ENCODE results near the gene PPP1R3C.

Gene PPP1R3C

GRCh38 chr10:91597197-91597881 is 35.5 kb downstream of the PPP1R3C start:
- no peak for DNase-seq

- DNase-seq: no peak
These were observed 36.1 kb downstream of the PPP1R3C start for GRCh38 chr10:91596825-91597196.

GRCh38 chr10:91593834-91594233 is 39.0 kb downstream of the PPP1R3C start:
- no peak for DNase-seq

- DNase-seq: no peak
These were observed 39.5 kb downstream of the PPP1R3C start for GRCh38 chr10:91593366-91593765.

GRCh38 chr10:91592266-91592975 is 40.5 kb downstream of the PPP1R3C start:
- no peak for DNase-seq

GRCh38 chr10:91591797-91592174 is 41.1 kb downstream of the PPP1R3C start:
- DNase-seq: no peak

- no peak for DNase-seq
These were observed 41.7 kb downstream of the PPP1R3C start for GRCh38 chr10:91590904-91591796.

- no peak for DNase-seq
These were observed 42.5 kb downstream of the PPP1R3C start for GRCh38 chr10:91590142-91590903.

- DNase-seq: no peak
These were observed 43.2 kb downstream of the PPP1R3C start for GRCh38 chr10:91589658-91590035.

- no peak for DNase-seq
These were observed 43.7 kb downstream of the PPP1R3C start for GRCh38 chr10:91589015-91589657.

GRCh38 chr10:91587710-91588638 is 44.9 kb downstream of the PPP1R3C start:
- DNase-seq: no peak

- no peak for DNase-seq
These were observed 50.7 kb downstream of the PPP1R3C start for GRCh38 chr10:91582153-91582554.

- DNase-seq: no peak
These were observed 53.4 kb downstream of the PPP1R3C start for GRCh38 chr10:91579329-91579985.

Measured in CD4-positive, alpha-beta T cell treated with Interferon gamma for 1 hour (primary cell).